K562 (cell line): ENCODE results near the gene OSM. TPM values are rescaled to one million over a fixed set of nuclear protein-coding genes. Genes with fewer than 3 reads are reported as not detected.

ENCODE experiments used
- ATAC-seq: fragments of 200-7000 bp; cut with Tn5 transposase; 3 replicates; pipeline ENCODE4 v1.9.1; 2020; ENCODE audit warnings: moderate library complexity
- BruUV-seq: library from RNA; stranded (reverse); fragments of 400-500 nt; replicated peaks from 2 replicates; lab custom pipeline; 2021; lab: Mats Ljungman, UMichigan
- CTCF ChIA-PET: fragments of 300-600 bp; formaldehyde crosslinking; extraction: SDS; loops from one replicate; lab custom pipeline; 2021; ENCODE audit warnings: low intra/inter-chr PET ratio; lab: Yijun Ruan, JAX
- POLR2A ChIA-PET: fragments of 300-600, 350-650 bp; sonication (Branson Sonifier 250); formaldehyde crosslinking; extraction: SDS; loops from one replicate; lab custom pipeline; 2021; ENCODE audit warnings: antibody characterized with exemption, inconsistent platforms; lab: Yijun Ruan, JAX
- DNase-seq, 4 experiments: peaks; one replicate each; pipeline versions ENCODE4 v3.0.0 to v3.0.0-alpha.2; 2011 to 2018; ENCODE audit warnings: low spot score in 3 of 4, mixed read lengths in 3 of 4; ENCODE audit errors: extremely low read depth in 1 of 4
- FAIRE-seq: peaks from 2 replicates; lab custom pipeline; 2011; peaks lifted over from hg19 to GRCh38; lab: Jason Lieb, UNC
- H2AFZ ChIP-seq: 2 replicates; pipeline ENCODE4 v1.6.0; 2011; ENCODE audit warnings: low read depth, low read length, control low read depth, inconsistent platforms
- H3K27ac ChIP-seq: fragments of 200-600 bp; 3 replicates; pipeline ENCODE4 v1.8.0; 2011; ENCODE audit warnings: low read depth, mild to moderate bottlenecking, control low read depth, inconsistent platforms, low read length, moderate library complexity, mixed read lengths; ENCODE audit errors: extremely low read depth
- H3K27me3 ChIP-seq, 2 experiments: fragments of 300-600 bp in 1 of 2; 2 replicates in 1 of 2; 3 replicates in 1 of 2; pipeline versions ENCODE4 v1.6.0 to v1.8.0; 2011; ENCODE audit warnings: inconsistent platforms in 2 of 2, low read length in 2 of 2, mild to moderate bottlenecking in 1 of 2, mixed read lengths in 1 of 2, moderate library complexity in 1 of 2; ENCODE audit not compliant: control insufficient read depth in 2 of 2, insufficient read depth in 2 of 2
- H3K36me3 ChIP-seq: fragments of 300-600 bp; 3 replicates; pipeline ENCODE4 v1.8.0; 2011; ENCODE audit warnings: mild to moderate bottlenecking, low read length, inconsistent platforms; ENCODE audit not compliant: control insufficient read depth, insufficient read depth
- H3K4me1 ChIP-seq, 2 experiments: fragments of 200-600 bp in 1 of 2; replicated peaks in 1 of 2; 2 replicates in 1 of 2; 3 replicates in 1 of 2; pipeline versions ENCODE4 v1.5.1 to v1.8.0; 2011; ENCODE audit warnings: inconsistent platforms in 2 of 2, low read length in 2 of 2, mild to moderate bottlenecking in 1 of 2, mixed read lengths in 1 of 2, moderate library complexity in 1 of 2; ENCODE audit not compliant: control insufficient read depth in 2 of 2, insufficient read depth in 2 of 2
- H3K4me2 ChIP-seq: 2 replicates; pipeline ENCODE4 v1.6.1; 2011; ENCODE audit warnings: low read length, control low read depth, inconsistent platforms, mixed read lengths; ENCODE audit not compliant: insufficient read depth
- H3K4me3 ChIP-seq: fragments of 200-600 bp; sonication (generic), shearing (Covaris generic); 2 replicates; pipeline ENCODE4 v1.5.1; 2016; ENCODE audit warnings: control low read depth, inconsistent platforms
- H3K79me2 ChIP-seq: fragments of 200-600 bp; 3 replicates; pipeline ENCODE4 v1.8.0; 2011; ENCODE audit warnings: low read length, inconsistent platforms; ENCODE audit not compliant: control insufficient read depth, insufficient read depth
- H3K9ac ChIP-seq, 2 experiments: 2 replicates each; pipeline versions ENCODE4 v1.6.0 to v1.6.1; 2011; ENCODE audit warnings: low read depth in 2 of 2, low read length in 2 of 2, control low read depth in 1 of 2, inconsistent platforms in 1 of 2, mild to moderate bottlenecking in 1 of 2, mixed read lengths in 1 of 2; ENCODE audit not compliant: insufficient read depth in 1 of 2
- H3K9me1 ChIP-seq: one replicate; pipeline ENCODE4 v1.6.0; 2011; ENCODE audit warnings: inconsistent platforms, mild to moderate bottlenecking, low read length, moderate library complexity; ENCODE audit not compliant: control insufficient read depth, insufficient read depth
- H3K9me3 ChIP-seq: replicated peaks from 2 replicates; pipeline ENCODE4 v1.5.1; 2011; ENCODE audit warnings: low read depth, low read length, inconsistent platforms; ENCODE audit not compliant: control insufficient read depth, insufficient read depth
- H4K20me1 ChIP-seq: replicated peaks from 2 replicates; pipeline ENCODE4 v1.6.1; 2011; ENCODE audit warnings: low read length, inconsistent platforms, mixed read lengths; ENCODE audit not compliant: control insufficient read depth, insufficient read depth
- DNMT1 ChIP-seq: fragments of 450-650 bp; IDR thresholded peaks from 2 replicates; pipeline ENCODE4 v1.6.1; 2016; ENCODE audit warnings: antibody characterized with exemption, mild to moderate bottlenecking
- NONO ChIP-seq, 2 experiments: fragments of 200-400 bp in 1 of 2; fragments of 450-650 bp in 1 of 2; formaldehyde crosslinking in 1 of 2; IDR thresholded peaks; 2 replicates each; pipeline ENCODE4 v1.6.1; 2017; ENCODE audit warnings: low read depth in 2 of 2, mild to moderate bottlenecking in 2 of 2, moderate library complexity in 2 of 2, low read length in 1 of 2
- RAD51 ChIP-seq: fragments of 450-650 bp; IDR thresholded peaks from 2 replicates; pipeline ENCODE4 v1.7.1; 2016; ENCODE audit warnings: low read depth, mild to moderate bottlenecking, borderline replicate concordance
- SREBF1 ChIP-seq: fragments of 150-350 bp; IDR thresholded peaks from 2 replicates; pipeline ENCODE4 v1.6.1; 2014; ENCODE audit warnings: antibody characterized with exemption, low read depth, low read length, borderline replicate concordance
- TCF7 ChIP-seq: sonication (generic); IDR thresholded peaks from 2 replicates; pipeline ENCODE4 v1.6.1; 2016; ENCODE audit warnings: antibody characterized with exemption, borderline replicate concordance
- WHSC1 ChIP-seq: IDR thresholded peaks from one replicate; pipeline ENCODE4 v1.6.1; 2012; ENCODE audit warnings: low read length, control low read depth, inconsistent platforms
- ZNF239 ChIP-seq: fragments of 250-450 bp; sonication (Bioruptor Pico); IDR thresholded peaks from 2 replicates; pipeline ENCODE4 v1.4.0; 2020; ENCODE audit warnings: mild to moderate bottlenecking
- ZSCAN32 ChIP-seq: fragments of 450-650 bp; formaldehyde crosslinking; IDR thresholded peaks from 2 replicates; pipeline ENCODE4 v1.4.0; 2020; ENCODE audit warnings: mild to moderate bottlenecking, moderate library complexity
- WGBS: fragments of 100-300 bp; shearing (Covaris generic); methylation state at CpG from one replicate; pipeline ENCODE4 v1.1.6; 2016; ENCODE audit warnings: low coverage, mixed read lengths; ENCODE audit not compliant: insufficient coverage; ENCODE audit errors: missing lambda C conversion rate; 5-methylcytosine and 5-hydroxymethylcytosine counted together
- in situ Hi-C: fragments of 300-500 bp; cut with MboI; formaldehyde crosslinking; loops from 4 replicates; pipeline ENCODE4 v1.15.0; 2018; ENCODE audit warnings: inconsistent platforms, mixed read lengths
- intact Hi-C: fragments of 100-400 bp; cut with micrococcal nuclease; formaldehyde crosslinking; loops from 2 replicates; pipeline ENCODE4 v1.14.2; 2022
- polyA plus RNA-seq, 8 experiments: library from polyadenylated mRNA; depleted of rRNA in 4 of 8; stranded (reverse) in 5 of 8; unstranded in 3 of 8; fragments of >200 nt; fragmentation: Nextera tagmentation in 2 of 8; fragmentation: Illumina TruSeq in 1 of 8; extraction: Ambion mirVana in 2 of 8; extraction: Trizol in 1 of 8; gene quantifications; 2 replicates each; pipeline versions ENCODE4 v1.2.1 to v1.2.3, GENCODE V29; 2011 to 2014; ENCODE audit warnings: inconsistent platforms in 1 of 8, missing spikeins in 1 of 8
- total RNA-seq, 7 experiments: library from RNA; depleted of rRNA in 6 of 7; stranded (reverse); fragments of >200 nt in 6 of 7; fragmentation: Illumina TruSeq in 2 of 7; extraction: Trizol in 2 of 7; gene quantifications; 2 replicates each; pipeline versions ENCODE4 v1.2.1 to v1.2.3, GENCODE V29; 2011 to 2021; ENCODE audit warnings: low replicate concordance in 1 of 7
- TF ChIP-seq, protein P1 (sequence below): fragments of 450-650 bp; IDR thresholded peaks from 2 replicates; pipeline ENCODE4 v1.6.1; 2016; ENCODE audit warnings: low read depth
- TF ChIP-seq, protein P2 (sequence below): sonication (generic); formaldehyde crosslinking; IDR thresholded peaks from 2 replicates; pipeline ENCODE4 v1.8.0; 2022; ENCODE audit warnings: mild to moderate bottlenecking, missing genetic modification reagents

The OSM gene
- total and polyA plus RNA-seq, 9 of the 15 experiments (the other 6 are each of a cell fraction or from before 2014, with no cell fraction given), result 0.22 TPM; not detected in 8

DNA sequence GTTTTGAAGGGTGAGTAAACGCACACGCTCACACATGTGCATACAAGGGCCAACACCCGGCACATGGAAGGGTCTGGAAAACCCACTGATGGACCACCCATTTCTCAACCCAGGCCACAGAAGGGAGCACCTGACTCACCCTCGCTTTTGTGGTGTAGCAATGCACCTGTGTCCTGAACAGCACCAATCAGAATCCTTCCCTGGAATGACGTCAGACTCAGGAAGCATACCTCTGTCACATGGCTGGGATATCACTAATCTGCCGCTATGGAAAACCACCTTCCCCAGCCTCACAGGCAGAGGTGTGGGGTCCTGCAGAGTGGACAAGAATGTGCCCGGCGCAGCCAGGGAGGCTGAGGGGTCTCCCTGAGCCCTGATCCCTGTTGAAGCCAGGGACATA, 9.0 kb upstream of the OSM start:
- Histone ChIP-seq H3K9ac (no peak overlapping the region), H3K4me3 (no peak overlapping the region), H3K79me2 (no peaks in the 10 kb centered on the region), H3K9me3 (no peaks in the 10 kb centered on the region), H2AFZ (peak overlapping the region; percentile 82), H3K4me1 (peaks cover 2 to 15% of the 10 kb centered on the region in 2 experiments; a peak in 3 of 5 replicates), H3K27me3 (no peaks in the 10 kb centered on the region; a peak in 1 of 5 replicates), H3K9me1 (no peaks in the 10 kb centered on the region), H4K20me1 (no peaks in the 10 kb centered on the region; the same call in 1 of the 2 replicates), H3K36me3 (no peaks in the 10 kb centered on the region), H3K4me2 (peak overlapping the region; percentile 14), H3K27ac (no peak overlapping the region; the same call in 2 of the 3 replicates)
- POLR2A ChIA-PET, result interaction anchor here (0.8 kb wide), 1 partner anchor 109 kb away, joined by 4 read pairs; no protein-coding TSS in a partner anchor
- no TSS peak for BruUV-seq
- FAIRE-seq (peak; percentile 57), DNase-seq (peak in 2 of 4 experiments; percentile 28 to 32), ATAC-seq (no peak)
- intact Hi-C loops, result no loop called here
- 37% methylated on average over 5 of the region's 8 CpGs for WGBS
- CTCF ChIA-PET, result no interaction called here
- in situ Hi-C loops, result no loop called here
- TF ChIP-seq DNMT1, result no peak
- TF ChIP-seq TCF7, result no peak
- TF ChIP-seq ZSCAN32 (CRISPR knock-in tag), result no peak
- TF ChIP-seq ZNF239 (CRISPR knock-in tag), result no peak
- TF ChIP-seq, protein P1, sequence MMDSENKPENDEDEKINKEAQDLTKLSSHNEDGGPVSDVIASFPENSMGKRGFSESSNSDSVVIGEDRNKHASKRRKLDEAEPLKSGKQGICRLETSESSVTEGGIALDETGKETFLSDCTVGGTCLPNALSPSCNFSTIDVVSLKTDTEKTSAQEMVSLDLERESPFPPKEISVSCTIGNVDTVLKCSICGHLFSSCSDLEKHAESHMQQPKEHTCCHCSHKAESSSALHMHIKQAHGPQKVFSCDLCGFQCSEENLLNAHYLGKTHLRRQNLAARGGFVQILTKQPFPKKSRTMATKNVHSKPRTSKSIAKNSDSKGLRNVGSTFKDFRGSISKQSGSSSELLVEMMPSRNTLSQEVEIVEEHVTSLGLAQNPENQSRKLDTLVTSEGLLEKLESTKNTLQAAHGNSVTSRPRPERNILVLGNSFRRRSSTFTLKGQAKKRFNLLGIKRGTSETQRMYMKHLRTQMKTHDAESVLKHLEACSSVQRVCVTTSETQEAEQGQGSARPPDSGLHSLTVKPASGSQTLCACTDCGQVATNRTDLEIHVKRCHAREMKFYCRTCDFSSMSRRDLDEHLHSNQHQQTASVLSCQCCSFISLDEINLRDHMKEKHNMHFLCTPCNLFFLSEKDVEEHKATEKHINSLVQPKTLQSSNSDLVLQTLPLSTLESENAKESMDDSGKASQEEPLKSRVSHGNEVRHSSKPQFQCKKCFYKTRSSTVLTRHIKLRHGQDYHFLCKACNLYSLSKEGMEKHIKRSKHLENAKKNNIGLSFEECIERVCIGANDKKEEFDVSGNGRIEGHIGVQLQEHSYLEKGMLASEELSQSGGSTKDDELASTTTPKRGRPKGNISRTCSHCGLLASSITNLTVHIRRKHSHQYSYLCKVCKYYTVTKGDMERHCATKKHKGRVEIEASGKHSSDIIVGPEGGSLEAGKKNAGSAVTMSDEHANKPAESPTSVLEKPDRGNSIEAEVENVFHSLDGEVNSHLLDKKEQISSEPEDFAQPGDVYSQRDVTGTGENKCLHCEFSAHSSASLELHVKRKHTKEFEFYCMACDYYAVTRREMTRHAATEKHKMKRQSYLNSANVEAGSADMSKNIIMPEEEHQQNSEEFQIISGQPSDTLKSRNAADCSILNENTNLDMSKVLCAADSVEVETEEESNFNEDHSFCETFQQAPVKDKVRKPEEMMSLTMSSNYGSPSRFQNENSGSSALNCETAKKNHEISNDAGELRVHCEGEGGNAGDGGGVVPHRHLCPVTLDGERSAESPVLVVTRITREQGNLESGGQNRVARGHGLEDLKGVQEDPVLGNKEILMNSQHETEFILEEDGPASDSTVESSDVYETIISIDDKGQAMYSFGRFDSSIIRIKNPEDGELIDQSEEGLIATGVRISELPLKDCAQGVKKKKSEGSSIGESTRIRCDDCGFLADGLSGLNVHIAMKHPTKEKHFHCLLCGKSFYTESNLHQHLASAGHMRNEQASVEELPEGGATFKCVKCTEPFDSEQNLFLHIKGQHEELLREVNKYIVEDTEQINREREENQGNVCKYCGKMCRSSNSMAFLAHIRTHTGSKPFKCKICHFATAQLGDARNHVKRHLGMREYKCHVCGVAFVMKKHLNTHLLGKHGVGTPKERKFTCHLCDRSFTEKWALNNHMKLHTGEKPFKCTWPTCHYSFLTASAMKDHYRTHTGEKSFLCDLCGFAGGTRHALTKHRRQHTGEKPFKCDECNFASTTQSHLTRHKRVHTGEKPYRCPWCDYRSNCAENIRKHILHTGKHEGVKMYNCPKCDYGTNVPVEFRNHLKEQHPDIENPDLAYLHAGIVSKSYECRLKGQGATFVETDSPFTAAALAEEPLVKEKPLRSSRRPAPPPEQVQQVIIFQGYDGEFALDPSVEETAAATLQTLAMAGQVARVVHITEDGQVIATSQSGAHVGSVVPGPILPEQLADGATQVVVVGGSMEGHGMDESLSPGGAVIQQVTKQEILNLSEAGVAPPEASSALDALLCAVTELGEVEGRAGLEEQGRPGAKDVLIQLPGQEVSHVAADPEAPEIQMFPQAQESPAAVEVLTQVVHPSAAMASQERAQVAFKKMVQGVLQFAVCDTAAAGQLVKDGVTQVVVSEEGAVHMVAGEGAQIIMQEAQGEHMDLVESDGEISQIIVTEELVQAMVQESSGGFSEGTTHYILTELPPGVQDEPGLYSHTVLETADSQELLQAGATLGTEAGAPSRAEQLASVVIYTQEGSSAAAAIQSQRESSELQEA, result no peak
- TF ChIP-seq NONO (IDR thresholded peaks at IDR 0.05; ENCODE audit: low read depth in 2 of 2, low read length in 1 of 2), result no peak
- no peak for TF ChIP-seq WHSC1
- TF ChIP-seq RAD51, result peak; percentile 24; the same call in 1 of the 2 replicates
- no peak for TF ChIP-seq SREBF1
- TF ChIP-seq, protein P2, sequence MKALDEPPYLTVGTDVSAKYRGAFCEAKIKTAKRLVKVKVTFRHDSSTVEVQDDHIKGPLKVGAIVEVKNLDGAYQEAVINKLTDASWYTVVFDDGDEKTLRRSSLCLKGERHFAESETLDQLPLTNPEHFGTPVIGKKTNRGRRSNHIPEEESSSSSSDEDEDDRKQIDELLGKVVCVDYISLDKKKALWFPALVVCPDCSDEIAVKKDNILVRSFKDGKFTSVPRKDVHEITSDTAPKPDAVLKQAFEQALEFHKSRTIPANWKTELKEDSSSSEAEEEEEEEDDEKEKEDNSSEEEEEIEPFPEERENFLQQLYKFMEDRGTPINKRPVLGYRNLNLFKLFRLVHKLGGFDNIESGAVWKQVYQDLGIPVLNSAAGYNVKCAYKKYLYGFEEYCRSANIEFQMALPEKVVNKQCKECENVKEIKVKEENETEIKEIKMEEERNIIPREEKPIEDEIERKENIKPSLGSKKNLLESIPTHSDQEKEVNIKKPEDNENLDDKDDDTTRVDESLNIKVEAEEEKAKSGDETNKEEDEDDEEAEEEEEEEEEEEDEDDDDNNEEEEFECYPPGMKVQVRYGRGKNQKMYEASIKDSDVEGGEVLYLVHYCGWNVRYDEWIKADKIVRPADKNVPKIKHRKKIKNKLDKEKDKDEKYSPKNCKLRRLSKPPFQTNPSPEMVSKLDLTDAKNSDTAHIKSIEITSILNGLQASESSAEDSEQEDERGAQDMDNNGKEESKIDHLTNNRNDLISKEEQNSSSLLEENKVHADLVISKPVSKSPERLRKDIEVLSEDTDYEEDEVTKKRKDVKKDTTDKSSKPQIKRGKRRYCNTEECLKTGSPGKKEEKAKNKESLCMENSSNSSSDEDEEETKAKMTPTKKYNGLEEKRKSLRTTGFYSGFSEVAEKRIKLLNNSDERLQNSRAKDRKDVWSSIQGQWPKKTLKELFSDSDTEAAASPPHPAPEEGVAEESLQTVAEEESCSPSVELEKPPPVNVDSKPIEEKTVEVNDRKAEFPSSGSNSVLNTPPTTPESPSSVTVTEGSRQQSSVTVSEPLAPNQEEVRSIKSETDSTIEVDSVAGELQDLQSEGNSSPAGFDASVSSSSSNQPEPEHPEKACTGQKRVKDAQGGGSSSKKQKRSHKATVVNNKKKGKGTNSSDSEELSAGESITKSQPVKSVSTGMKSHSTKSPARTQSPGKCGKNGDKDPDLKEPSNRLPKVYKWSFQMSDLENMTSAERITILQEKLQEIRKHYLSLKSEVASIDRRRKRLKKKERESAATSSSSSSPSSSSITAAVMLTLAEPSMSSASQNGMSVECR (CRISPR knock-in tag), result no peak
